Choroid plexus epithelial cell (primary cell): ENCODE data around the gene BTK.

Experiments used
- DNase-seq: peaks from one replicate; pipeline ENCODE4 v3.0.0-alpha.2; 2010; ENCODE audit warnings: low read depth
- H3K4me3 ChIP-seq: 2 replicates; pipeline ENCODE4 v1.5.1; 2011; ENCODE audit warnings: low read depth, mild to moderate bottlenecking, control low read depth, low read length, moderate library complexity
- TF ChIP-seq, protein P1 (sequence below): conservative IDR thresholded peaks from 2 replicates; pipeline ENCODE4 v1.5.1; 2011; ENCODE audit warnings: low read depth, mild to moderate bottlenecking, control low read depth, inconsistent platforms, low read length, moderate library complexity

The BTK gene

DNA sequence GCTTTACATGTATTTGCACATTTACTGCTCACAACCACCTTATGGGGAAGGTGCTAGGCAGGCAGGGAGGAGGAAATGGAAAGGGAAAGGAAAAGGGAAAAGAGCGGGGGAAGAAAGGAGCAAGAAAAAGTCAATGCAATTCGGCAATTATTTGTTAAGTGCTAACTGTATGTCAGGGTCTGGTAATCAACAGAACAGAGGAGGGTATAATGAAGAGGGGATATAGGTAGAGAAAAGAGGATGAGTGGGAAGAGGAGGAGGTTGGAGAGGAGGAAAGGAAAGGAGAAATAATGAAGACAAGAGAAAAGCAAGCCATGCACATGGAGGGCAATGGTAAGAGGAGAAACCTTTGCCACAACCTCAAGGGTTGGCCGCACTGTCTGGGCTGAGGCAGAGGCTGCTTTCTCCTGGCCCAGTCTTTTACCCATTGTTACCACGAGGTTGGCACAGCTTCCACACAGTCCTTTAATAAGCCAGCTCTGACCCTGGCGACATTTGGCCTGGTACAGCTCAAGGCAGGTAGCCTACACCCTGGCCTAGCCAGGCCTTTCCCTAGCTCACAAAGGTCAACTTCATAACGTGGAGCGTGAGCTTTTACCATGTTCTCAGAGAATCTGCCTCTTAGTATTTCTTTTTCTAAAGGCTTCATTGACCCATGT is 836 bp downstream of the BTK start:
- no peak overlapping the region for H3K4me3 ChIP-seq
- DNase-seq = no peak
- TF ChIP-seq, protein P1, sequence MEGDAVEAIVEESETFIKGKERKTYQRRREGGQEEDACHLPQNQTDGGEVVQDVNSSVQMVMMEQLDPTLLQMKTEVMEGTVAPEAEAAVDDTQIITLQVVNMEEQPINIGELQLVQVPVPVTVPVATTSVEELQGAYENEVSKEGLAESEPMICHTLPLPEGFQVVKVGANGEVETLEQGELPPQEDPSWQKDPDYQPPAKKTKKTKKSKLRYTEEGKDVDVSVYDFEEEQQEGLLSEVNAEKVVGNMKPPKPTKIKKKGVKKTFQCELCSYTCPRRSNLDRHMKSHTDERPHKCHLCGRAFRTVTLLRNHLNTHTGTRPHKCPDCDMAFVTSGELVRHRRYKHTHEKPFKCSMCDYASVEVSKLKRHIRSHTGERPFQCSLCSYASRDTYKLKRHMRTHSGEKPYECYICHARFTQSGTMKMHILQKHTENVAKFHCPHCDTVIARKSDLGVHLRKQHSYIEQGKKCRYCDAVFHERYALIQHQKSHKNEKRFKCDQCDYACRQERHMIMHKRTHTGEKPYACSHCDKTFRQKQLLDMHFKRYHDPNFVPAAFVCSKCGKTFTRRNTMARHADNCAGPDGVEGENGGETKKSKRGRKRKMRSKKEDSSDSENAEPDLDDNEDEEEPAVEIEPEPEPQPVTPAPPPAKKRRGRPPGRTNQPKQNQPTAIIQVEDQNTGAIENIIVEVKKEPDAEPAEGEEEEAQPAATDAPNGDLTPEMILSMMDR = no peak

DNA sequence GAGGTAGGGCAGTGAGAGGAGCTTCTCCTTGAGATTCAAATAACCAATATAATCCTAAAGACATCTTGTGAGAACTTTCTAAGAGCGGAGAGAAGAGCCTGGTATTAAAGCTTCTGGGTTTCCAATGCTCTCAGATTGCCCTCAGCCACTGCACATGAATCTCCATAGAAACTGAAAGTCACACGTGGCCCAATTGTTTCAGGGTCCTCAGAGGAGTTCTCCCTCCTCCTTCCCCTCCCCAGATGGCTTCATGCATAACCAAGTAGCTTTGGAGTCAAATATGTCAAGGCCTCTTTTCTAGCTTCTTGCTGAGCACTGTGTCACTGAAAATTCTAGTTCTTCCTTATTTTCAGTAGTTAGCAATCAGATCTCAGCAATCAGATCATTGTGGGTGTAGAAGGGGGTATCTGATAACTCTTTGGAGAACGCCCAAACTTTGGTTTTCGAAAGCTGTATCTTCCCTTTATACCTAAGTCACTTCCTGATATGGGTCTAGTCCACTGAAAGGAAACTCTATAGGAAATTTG is 2.2 kb downstream of the BTK start:
- no peak for DNase-seq
- H3K4me3 ChIP-seq = no peak overlapping the region
- TF ChIP-seq, protein P1 = no peak

DNA sequence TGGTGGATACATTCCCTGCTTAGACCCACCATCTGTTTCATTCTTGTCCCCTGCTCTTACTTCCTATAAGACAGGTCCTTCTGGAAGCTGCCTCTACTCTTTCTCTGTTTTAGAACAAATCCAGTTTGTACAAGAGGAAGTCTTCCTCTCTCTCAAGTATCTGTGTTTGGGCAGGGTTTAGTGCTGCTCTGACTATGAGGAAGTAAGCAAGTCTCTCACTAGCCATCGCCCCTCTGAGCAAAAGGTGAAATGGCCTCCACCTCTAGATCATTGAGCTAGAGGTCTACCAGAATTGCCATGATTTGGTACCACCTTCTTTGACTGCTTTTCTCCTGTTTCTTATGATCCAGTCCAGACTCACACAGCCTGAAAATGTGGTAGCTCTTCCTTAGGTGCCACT is 8.4 kb downstream of the BTK start:
- no peak overlapping the region for H3K4me3 ChIP-seq
- TF ChIP-seq, protein P1 = no peak
- no peak for DNase-seq

DNA sequence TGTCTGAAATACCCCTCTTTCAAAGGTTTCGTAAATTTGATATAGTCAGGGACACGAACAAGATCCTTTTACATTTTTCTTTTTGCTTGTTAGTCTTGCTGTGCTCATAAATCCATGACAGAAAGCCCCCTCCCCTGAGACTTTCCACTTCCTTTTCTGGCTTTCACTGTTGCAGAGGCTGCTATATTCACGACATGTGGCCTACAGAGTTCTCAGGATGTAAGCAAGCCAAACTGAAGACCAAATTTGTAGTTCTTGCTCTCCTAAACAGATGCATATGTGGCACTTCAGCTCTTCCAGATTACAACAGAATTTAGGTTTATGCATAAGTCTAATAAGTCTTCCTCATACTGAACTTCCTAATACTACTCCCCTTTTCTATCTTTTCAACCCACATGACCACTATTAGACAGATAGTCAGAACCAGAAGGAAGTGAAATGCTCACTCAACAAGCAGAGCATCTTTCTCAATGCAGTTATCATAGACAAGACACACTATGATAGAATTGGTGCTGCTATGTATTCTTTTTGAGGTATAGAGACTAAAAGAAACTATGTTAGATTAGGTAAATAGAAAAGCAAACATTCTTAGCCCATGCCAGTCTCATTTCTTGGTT is 15.0 kb downstream of the BTK start:
- TF ChIP-seq, protein P1 = no peak
- H3K4me3 ChIP-seq = no peak overlapping the region
- no peak for DNase-seq

DNA sequence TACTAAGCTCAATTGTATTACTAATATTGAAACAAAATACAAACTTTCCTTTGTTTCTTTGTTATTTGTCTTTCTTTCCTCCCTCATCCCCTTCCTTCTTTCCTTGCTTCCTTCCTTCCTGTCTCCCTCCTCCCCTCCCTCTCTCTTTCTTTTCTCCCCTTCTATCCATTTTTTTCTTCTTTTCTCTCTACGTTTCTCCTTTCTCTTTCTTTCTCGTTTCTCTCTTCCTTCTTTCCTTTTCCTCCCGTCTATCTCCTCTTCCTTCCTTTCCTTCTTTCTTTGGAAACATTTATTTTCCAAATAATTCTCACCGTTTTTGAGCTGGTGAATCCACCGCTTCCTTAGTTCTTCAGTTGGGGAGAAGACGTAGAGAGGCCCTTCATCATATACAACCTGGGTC is 16.3 kb downstream of the BTK start:
- TF ChIP-seq, protein P1 = no peak
- no peak for DNase-seq
- H3K4me3 ChIP-seq = no peak overlapping the region

DNA sequence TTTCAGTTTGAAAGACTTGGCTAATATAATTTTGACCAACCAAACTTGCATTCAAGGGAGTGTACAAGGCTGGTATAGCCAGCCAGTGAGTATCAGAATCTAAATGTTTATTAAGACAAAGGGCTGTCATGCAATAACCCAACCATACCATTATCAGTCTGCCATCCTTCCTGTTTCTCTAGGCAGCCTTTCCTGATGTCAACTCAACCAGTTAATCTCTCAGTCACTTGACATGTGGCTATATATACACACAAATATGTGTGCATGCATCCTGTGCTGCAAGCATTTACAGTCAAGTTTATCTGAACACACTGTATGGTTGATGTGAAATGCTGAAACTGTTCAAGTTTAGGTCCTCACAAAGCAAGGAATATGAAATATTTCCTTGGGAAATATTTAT is 17.2 kb downstream of the BTK start:
- DNase-seq = no peak
- H3K4me3 ChIP-seq = no peak overlapping the region
- TF ChIP-seq, protein P1 = no peak
